GM12878 (cell line): Measurements from ENCODE around the gene FPGS.
A peak's percentile ranks its signal among the peaks of the same experiment; 100 is the strongest.

Source experiments
- CEBPB ChIP-seq, 2 experiments: fragments of 150-350 bp in 1 of 2; IDR thresholded peaks; 2 replicates each; pipeline ENCODE4 v1.6.1; 2012 to 2014; ENCODE audit warnings: low read depth in 2 of 2, low read length in 2 of 2, borderline replicate concordance in 1 of 2, inconsistent platforms in 1 of 2
- CHD1 ChIP-seq: IDR thresholded peaks from 2 replicates; pipeline ENCODE4 v1.6.1; 2012; ENCODE audit warnings: low read depth, low read length, improper control_type of control experiment
- CTCF ChIP-seq, 3 experiments: IDR thresholded peaks in 2 of 3; conservative IDR thresholded peaks in 1 of 3; 2 replicates each; pipeline ENCODE4 v1.5.1; 2011; ENCODE audit warnings: low read depth in 3 of 3, low read length in 3 of 3, mild to moderate bottlenecking in 3 of 3, control low read depth in 2 of 3, moderate library complexity in 2 of 3, inconsistent platforms in 1 of 3, mixed read lengths in 1 of 3; ENCODE audit not compliant: control insufficient read depth in 2 of 3, insufficient read depth in 1 of 3; ENCODE audit errors: extremely low read depth in 1 of 3
- MYB ChIP-seq: fragments of 150-350 bp; IDR thresholded peaks from 2 replicates; pipeline ENCODE4 v1.6.1; 2014; ENCODE audit warnings: mild to moderate bottlenecking, low read depth, low read length, borderline replicate concordance
- RUNX3 ChIP-seq: IDR thresholded peaks from 2 replicates; pipeline ENCODE4 v1.6.1; 2012; ENCODE audit warnings: low read length, inconsistent platforms

DNA sequence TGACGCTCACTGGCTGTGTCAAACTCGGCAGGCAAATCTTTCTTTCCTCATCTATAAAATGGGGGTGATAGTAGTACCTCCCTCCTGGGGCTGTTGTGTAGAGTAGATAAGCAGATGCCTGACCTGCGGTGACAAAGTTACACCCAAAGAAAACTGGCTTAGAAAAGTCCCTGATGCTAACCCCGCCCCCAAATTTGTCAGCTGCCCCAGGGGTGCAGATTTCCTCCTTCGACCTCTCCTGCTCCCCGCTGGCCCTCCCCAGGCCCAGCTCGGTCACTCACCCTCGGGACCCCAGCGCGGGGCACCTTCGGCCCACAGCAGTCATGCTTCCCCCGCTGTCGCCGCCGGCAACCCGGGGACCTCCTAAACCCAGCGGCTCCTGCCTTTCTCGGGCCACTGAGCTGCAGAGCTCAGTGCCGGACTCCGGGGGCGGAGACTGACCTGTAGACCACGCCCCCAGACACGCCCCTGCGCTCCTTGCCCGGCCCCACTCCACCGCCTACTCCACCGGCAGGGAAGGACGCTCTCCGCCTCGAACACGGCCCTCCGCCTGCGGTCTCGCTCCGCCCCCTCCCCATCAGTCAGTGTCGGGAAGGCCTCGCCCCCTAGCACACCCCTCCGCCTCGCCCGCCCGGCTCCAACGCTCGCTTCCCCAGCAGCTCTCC is 31.6 kb upstream of the FPGS start:
- TF ChIP-seq MYB: 0 out of 2 replicates have a peak, but pooled peaks have one; percentile 10
- TF ChIP-seq CTCF (IDR thresholded peaks at IDR 0.05 in 2 of 3, conservative IDR thresholded peaks at IDR 0.05 in 1 of 3; ENCODE audit: control insufficient read depth in 2 of 3, extremely low read depth in 1 of 3, insufficient read depth in 1 of 3, low read depth in 3 of 3, low read length in 3 of 3): no peak
- TF ChIP-seq CHD1: no peak
- TF ChIP-seq RUNX3: no peak
- no peak for TF ChIP-seq CEBPB (IDR thresholded peaks at IDR 0.05; ENCODE audit: borderline replicate concordance in 1 of 2, low read depth in 2 of 2, low read length in 2 of 2)
